Dermis blood vessel endothelial cell (primary cell): Measurements from ENCODE around the gene PAK3. TPM values are rescaled to one million over a fixed set of nuclear protein-coding genes. Genes with fewer than 3 reads are reported as not detected.

Source experiments
- DNase-seq: peaks from one replicate; pipeline ENCODE4 v3.0.0; 2010
- total RNA-seq: library from RNA; depleted of rRNA; stranded (reverse); fragments of >200 nt; gene quantifications from 2 replicates; pipeline ENCODE4 v1.2.3, GENCODE V29; 2014

The PAK3 gene
- total RNA-seq, 1 donor from 2014 or later, result 2.6 TPM

DNA sequence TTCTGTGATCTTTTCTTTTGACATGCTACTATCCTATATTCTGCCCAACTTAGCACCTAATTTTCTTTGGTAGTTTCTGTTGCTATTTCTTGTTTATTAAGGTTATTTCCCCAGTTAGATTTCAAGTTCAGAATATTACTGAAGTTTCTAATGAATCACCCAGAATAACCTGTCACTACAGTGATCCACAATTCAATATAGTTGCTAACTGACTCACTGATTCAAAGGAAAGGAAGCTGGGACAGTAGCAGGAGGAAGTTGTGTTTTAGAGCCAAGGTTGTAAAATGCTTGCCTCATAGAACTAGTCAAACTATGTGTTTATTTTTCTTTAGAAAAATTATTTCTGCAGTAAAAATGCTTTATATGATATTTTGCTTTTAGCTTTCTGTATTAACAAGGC, 37.4 kb downstream of the PAK3 start:
- DNase-seq, result no peak

DNA sequence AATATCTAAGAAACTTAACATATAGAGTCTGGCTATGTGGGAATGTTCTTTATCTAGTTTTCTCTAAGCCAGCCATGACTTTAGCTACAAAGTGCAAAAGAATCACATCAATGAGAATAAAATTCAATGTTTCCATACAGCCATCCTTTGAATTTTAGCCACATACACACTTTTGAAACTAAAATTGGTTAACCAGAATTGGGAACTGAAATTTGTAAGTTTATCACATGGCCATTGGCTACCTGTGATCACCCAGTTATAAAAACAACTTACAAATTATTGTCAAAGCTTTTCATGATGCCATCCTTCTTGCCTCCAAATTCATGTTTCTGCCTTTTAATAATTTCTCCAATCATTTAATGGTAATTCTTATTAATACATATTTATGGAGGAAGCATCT, 49.9 kb downstream of the PAK3 start:
- no peak for DNase-seq

GRCh38 chrX:111151764-111152163, 55.8 kb downstream of the PAK3 start:
- no peak for DNase-seq

DNA sequence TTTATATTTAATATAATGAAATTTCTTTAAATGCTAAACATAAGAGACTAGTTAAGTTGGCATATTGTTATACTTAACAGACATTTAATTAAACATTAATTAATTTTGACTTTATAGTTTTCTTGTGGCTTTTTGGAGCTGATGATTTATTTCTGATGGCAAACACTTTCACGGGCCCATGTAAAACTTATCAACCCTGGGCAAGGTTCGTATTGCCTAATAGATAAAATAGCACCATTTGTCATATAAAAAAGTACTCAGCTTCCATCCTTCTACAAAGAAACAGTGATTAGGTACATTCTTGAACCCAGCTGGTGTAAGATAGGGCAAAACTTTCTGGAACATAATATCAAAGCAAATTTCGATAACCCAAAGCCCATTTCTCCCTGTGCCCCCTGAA, 63.2 kb downstream of the PAK3 start:
- no peak for DNase-seq

GRCh38 chrX:111164728-111165127, 68.7 kb downstream of the PAK3 start:
- DNase-seq, result no peak

DNA sequence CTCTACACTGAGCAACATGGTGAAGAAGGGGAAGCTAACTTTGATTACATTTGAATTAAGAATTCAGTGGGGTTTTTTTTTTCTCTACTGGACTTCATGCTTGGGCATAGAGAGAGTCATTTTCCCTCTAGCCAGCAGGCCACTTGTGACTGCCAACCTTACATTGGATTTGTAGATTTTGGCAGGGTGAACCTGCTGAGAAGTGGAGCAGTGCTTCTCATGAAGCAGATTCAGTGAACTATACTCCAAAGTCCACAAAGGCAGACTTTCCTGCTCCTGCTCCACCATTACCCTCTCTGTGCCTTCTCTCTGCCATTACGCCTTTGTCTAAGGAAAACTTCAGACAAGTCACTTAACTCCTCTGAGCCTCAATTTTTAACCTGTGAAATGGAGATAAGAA, 69.9 kb downstream of the PAK3 start:
- no peak for DNase-seq

- DNase-seq, result no peak
Measured at GRCh38 chrX:111167334-111167733, 71.3 kb downstream of the PAK3 start.

GRCh38 chrX:111168314-111168713, 72.3 kb downstream of the PAK3 start:
- no peak for DNase-seq

DNA sequence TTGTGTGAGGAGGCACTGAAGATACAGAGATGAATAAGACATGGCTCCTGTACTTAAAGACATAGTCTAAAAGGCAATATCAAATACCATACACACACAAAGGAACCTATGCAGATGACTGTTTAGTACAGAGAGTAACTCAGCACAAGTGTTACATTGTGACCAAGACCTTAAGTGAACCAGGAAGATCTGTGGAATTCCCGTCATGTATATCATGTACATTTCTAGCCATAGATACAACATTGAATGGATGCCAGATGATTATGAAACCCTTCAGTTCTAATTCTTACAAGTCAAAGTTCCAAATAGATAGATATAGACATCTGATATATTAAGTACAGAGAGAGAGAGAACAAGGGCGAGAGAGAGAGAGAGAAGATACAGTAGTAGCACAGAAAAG, 73.2 kb downstream of the PAK3 start:
- DNase-seq, result no peak

DNA sequence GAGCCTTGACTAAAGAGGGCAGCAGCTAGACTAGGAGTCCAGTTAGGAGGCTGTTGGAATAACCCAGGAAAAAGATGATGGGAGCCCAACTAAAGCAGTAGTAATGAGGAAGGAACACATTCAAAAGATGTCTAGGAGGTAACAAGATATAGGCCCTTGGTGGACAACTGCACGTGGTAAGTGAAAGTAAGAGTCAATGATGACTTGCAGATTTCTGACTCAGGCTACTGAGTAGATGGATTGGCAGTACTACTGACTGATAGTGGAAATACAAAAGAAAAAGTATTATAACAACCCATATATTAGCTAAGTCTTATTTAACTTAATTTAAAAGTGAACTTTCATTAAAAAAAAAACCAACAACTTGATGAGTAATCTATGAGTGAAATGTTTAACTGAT, 74.0 kb downstream of the PAK3 start:
- no peak for DNase-seq

- no peak for DNase-seq
Measured at GRCh38 chrX:111180750-111181240, 84.8 kb downstream of the PAK3 start.

- DNase-seq, result no peak
Measured at GRCh38 chrX:111181951-111182350, 86.0 kb downstream of the PAK3 start.

- DNase-seq, result no peak
Measured at GRCh38 chrX:111182997-111183396, 87.0 kb downstream of the PAK3 start.

GRCh38 chrX:111191598-111191997, 95.6 kb downstream of the PAK3 start:
- DNase-seq, result no peak

DNA sequence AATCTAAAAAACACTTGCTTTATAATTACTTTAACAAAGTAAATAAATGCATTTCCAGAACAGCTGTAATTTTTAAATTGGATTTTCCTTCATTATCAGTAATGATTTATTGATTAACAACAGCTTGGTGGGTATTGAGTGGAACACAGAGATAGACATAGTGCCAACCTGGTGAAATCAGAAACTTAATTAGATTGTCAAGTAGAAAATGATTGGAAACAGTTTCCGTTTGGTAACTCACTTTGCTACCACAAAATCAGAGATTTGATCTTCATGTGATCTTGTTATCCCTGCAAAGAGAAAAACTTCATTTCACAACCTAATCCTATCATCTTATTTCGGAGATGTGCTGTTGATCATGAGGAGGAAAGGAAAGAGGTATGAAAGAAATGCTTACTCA, 103.5 kb downstream of the PAK3 start:
- DNase-seq, result no peak

- no peak for DNase-seq
Measured at GRCh38 chrX:111200327-111200726, 104.3 kb downstream of the PAK3 start.

DNA sequence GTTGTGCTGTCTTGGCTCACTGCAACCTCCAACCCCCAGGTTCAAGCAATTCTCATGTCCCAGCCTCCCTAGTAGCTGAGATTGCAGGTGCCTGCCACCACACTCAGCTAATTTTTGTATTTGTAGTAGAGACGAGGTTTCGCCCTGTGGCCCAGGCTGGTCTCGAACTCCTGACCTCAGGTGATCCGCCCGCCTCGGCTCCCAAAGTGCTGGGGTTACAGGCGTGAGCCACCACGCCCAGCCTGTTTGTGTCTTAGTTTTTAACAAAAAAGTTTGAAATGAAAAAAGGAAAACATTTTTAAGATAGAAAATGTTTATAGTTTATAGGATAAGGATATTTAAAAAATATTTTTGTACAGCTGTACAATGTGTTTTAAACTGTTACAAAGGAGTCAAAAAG, 111.9 kb downstream of the PAK3 start:
- DNase-seq, result no peak

DNA sequence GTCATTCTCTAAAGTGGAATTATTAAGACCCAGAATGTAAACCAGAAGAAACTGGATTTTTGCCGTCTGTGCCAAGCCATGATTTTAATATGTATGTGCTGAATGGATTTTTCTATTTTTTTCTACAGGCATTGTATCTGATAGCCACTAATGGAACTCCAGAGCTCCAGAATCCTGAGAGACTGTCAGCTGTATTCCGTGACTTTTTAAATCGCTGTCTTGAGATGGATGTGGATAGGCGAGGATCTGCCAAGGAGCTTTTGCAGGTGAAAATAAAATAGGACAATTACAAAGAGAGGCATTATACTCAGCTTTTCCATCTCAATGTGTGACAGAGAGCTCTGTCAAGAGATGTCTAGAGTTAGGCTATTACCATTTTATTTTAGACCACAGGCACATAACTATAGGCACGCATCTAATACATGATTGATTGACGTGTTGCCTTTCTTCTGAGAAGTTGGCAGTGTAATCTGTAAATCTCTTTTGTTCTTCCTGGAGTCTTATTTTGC, 120.4 kb downstream of the PAK3 start:
- DNase-seq, result no peak

DNA sequence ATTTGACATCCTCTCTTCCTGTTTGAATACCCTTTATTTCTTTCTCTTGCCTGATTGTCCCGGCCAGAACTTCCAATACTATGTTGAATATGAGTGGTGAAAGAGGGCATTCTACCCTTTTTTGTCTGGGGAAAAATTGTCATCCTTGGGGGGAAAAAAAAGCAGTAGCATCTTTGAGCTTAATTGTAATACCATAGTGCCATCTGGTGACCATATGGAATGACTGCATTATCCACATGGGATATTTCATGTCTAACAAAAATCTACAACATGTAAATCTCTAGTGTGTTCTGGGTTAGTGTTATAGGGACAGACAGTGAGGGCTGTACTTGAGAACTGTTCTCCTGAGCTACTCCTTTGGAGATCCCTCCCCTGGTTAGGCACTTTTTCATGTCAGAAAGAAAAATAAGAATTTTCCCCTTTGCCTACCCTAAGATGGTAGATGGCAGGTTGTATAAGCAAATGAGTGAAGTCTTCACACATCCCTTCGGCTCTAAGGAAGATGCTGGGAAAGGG, 148.3 kb downstream of the PAK3 start:
- DNase-seq, result peak; percentile 0

GRCh38 chrX:111254896-111255693, 159.1 kb downstream of the PAK3 start:
- DNase-seq, result no peak

DNA sequence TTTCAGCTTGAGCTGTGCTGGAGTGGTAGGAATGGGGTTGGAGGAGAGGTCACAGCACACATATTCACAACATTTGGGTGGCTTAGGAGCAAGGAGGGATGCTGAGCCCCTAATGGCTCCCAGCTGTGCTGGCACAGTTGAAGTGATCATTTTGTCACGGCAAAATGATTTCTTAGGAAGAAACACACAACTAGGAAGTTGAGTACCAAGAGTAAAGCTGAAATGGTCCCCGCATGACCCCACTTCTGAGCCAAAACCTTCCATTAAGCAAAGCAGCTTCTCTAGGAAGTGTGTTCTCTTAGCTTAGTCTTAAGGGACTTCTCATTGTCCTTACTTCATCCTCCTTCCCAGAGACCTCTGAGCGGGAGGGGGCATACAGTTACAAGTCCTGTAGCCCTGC, 161.7 kb downstream of the PAK3 start:
- DNase-seq, result no peak

DNA sequence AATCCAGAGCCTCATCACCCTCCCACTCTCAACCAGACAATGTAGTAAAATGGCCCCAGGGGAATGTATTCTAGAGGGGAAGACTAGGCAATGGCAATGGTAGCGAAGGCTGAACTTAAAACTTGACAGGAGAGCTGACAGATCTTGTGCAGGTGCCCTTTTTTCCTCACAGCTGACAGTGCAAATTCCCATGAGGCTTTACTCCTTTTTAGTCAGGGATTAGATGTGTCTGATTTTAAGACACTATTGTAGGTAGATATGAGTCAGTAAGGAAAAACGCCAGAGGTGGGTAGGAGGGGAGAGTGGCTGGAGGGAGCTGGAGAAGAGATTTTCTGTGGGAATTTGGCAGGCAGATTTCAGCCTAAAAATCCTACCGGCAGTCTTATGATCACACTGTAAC, 163.6 kb downstream of the PAK3 start:
- DNase-seq, result no peak

- no peak for DNase-seq
Measured at GRCh38 chrX:111260451-111260850, 164.5 kb downstream of the PAK3 start.

- DNase-seq, result no peak
Measured at GRCh38 chrX:111262086-111262485, 166.1 kb downstream of the PAK3 start.
